SK-N-SH treated with all-trans-retinoic acid at 6 μM for 48 hours (cell line): Measurements from ENCODE around the gene DRD5.
"Not testable (repeated sequence)": the region's sequence is repeated elsewhere in the genome, so short reads cannot be mapped to it uniquely, and the experiment has no call there.

ENCODE experiments used
- ARNTL ChIP-seq: fragments of 450-650 bp; formaldehyde crosslinking; IDR thresholded peaks from 2 replicates; pipeline ENCODE4 v1.5.0; 2020; ENCODE audit warnings: low read depth, mild to moderate bottlenecking, moderate library complexity, borderline replicate concordance
- CREB5 ChIP-seq: fragments of 250-450 bp; sonication (Bioruptor Pico); IDR thresholded peaks from 2 replicates; pipeline ENCODE4 v1.5.1; 2020; ENCODE audit warnings: low read depth, mild to moderate bottlenecking, moderate library complexity
- CSDC2 ChIP-seq: fragments of 250-450 bp; sonication (Bioruptor Pico); IDR thresholded peaks from 2 replicates; pipeline ENCODE4 v1.5.0; 2020; ENCODE audit warnings: mild to moderate bottlenecking, moderate library complexity
- CSRNP3 ChIP-seq: fragments of 250-450 bp; sonication (Bioruptor Pico); IDR thresholded peaks from 2 replicates; pipeline ENCODE4 v1.5.1; 2021; ENCODE audit warnings: mild to moderate bottlenecking, moderate library complexity
- ESRRG ChIP-seq: fragments of 250-450 bp; sonication (Bioruptor Pico); IDR thresholded peaks from 2 replicates; pipeline ENCODE4 v1.6.1; 2021; ENCODE audit warnings: mild to moderate bottlenecking
- ISL1 ChIP-seq: fragments of 250-450 bp; sonication (Bioruptor Pico); IDR thresholded peaks from 2 replicates; pipeline ENCODE4 v2.1.2; 2022; ENCODE audit warnings: mild to moderate bottlenecking, moderate library complexity
- PATZ1 ChIP-seq: fragments of 250-450 bp; sonication (Bioruptor Pico); IDR thresholded peaks from 2 replicates; pipeline ENCODE4 v1.8.0; 2020; ENCODE audit warnings: mild to moderate bottlenecking, moderate library complexity, borderline replicate concordance
- PPARA ChIP-seq: fragments of 250-450 bp; sonication (Bioruptor Pico); IDR thresholded peaks from 2 replicates; pipeline ENCODE4 v1.5.0; 2020; ENCODE audit warnings: mild to moderate bottlenecking, borderline replicate concordance
- SNAI2 ChIP-seq: fragments of 250-450 bp; sonication (Bioruptor Pico); IDR thresholded peaks from 2 replicates; pipeline ENCODE4 v1.5.0; 2020; ENCODE audit warnings: mild to moderate bottlenecking, moderate library complexity
- TCF4 ChIP-seq: fragments of 250-450 bp; sonication (Bioruptor Pico); IDR thresholded peaks from 2 replicates; pipeline ENCODE4 v1.8.0; 2021; ENCODE audit warnings: mild to moderate bottlenecking, moderate library complexity, borderline replicate concordance
- TOX ChIP-seq: fragments of 250-450 bp; sonication (Bioruptor Pico); IDR thresholded peaks from 2 replicates; pipeline ENCODE4 v1.8.0; 2021; ENCODE audit warnings: mild to moderate bottlenecking, moderate library complexity, borderline replicate concordance
- ZNF565 ChIP-seq: fragments of 450-650 bp; formaldehyde crosslinking; conservative IDR thresholded peaks from 2 replicates; pipeline ENCODE4 v1.5.0; 2020; ENCODE audit warnings: low read depth, mild to moderate bottlenecking, moderate library complexity
- TF ChIP-seq, protein P1 (sequence below): fragments of 250-450 bp; sonication (Bioruptor Pico); IDR thresholded peaks from 2 replicates; pipeline ENCODE4 v1.5.0; 2020; ENCODE audit warnings: mild to moderate bottlenecking, moderate library complexity

DNA sequence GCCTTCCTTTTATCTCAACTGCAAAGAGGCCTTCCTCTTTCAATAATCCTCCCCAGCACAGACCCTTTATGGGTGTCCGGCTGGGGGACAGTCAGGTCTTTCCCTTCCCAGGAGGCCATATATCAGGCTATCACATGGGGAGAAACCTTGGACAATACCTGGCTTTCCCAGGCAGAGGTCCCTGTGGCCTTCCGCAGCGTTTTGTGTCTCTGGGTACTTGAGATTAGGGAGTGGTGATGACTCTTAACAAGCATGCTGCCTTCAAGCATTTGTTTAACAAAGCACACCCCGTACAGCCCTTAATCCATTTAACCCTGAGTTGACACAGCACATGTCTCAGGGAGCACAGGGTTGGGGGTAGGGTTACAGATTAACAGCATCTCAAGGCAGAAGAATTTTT lies 49.2 kb upstream of the DRD5 start:
- not testable (repeated sequence) for TF ChIP-seq PPARA; CSRNP3 (CRISPR knock-in tag); PATZ1 (CRISPR knock-in tag); SNAI2 (CRISPR knock-in tag); ESRRG (CRISPR knock-in tag); ZNF565; ISL1; TOX (CRISPR knock-in tag); CSDC2 (CRISPR knock-in tag); CREB5 (CRISPR knock-in tag); TCF4; ARNTL
- TF ChIP-seq, protein P1, sequence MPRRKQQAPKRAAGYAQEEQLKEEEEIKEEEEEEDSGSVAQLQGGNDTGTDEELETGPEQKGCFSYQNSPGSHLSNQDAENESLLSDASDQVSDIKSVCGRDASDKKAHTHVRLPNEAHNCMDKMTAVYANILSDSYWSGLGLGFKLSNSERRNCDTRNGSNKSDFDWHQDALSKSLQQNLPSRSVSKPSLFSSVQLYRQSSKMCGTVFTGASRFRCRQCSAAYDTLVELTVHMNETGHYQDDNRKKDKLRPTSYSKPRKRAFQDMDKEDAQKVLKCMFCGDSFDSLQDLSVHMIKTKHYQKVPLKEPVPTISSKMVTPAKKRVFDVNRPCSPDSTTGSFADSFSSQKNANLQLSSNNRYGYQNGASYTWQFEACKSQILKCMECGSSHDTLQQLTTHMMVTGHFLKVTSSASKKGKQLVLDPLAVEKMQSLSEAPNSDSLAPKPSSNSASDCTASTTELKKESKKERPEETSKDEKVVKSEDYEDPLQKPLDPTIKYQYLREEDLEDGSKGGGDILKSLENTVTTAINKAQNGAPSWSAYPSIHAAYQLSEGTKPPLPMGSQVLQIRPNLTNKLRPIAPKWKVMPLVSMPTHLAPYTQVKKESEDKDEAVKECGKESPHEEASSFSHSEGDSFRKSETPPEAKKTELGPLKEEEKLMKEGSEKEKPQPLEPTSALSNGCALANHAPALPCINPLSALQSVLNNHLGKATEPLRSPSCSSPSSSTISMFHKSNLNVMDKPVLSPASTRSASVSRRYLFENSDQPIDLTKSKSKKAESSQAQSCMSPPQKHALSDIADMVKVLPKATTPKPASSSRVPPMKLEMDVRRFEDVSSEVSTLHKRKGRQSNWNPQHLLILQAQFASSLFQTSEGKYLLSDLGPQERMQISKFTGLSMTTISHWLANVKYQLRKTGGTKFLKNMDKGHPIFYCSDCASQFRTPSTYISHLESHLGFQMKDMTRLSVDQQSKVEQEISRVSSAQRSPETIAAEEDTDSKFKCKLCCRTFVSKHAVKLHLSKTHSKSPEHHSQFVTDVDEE: not testable (repeated sequence)
